Activated CD4-positive, alpha-beta T cell treated with anti-CD3 and anti-CD28 coated beads, Interleukin-2, amount 50 U/mL, for 1 hour (primary cell): ENCODE results near the gene FGF12.

Experiments used
- DNase-seq: peaks from one replicate; pipeline ENCODE4 v3.0.0-alpha.2; 2020

Gene FGF12

DNA sequence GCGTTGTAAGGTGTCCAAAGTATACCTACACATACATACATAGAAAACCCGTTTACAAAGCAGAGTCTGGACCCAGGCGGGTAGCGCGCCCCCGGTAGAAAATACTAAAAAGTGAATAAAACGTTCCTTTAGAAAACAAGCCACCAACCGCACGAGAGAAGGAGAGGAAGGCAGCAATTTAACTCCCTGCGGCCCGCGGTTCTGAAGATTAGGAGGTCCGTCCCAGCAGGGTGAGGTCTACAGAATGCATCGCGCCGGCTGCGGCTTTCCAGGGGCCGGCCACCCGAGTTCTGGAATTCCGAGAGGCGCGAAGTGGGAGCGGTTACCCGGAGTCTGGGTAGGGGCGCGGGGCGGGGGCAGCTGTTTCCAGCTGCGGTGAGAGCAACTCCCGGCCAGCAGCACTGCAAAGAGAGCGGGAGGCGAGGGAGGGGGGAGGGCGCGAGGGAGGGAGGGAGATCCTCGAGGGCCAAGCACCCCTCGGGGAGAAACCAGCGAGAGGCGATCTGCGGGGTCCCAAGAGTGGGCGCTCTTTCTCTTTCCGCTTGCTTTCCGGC, 318.6 kb downstream of the FGF12 start:
- DNase-seq: no peak

DNA sequence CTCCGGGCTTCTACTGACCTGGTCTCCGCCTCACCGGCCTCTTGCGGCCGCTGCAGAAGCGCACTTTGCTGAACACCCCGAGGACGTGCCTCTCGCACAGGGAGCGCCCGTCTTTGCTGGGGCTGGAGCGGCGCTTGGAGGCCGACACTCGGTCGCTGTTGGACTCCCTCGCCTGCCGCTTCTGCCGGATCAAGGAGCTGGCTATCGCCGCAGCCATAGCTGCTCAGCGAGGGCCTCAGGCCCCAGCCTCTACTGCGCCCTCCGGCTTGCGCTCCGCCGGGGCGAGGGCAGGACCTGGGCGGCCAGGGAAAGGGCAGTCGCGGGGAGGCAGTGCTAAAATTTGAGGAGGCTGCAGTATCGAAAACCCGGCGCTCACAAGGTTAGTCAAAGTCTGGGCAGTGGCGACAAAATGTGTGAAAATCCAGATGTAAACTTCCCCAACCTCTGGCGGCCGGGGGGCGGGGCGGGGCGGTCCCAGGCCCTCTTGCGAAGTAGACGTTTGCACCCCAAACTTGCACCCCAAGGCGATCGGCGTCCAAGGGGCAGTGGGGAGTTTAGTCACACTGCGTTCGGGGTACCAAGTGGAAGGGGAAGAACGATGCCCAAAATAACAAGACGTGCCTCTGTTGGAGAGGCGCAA, 319.2 kb downstream of the FGF12 start:
- DNase-seq: no peak

DNA sequence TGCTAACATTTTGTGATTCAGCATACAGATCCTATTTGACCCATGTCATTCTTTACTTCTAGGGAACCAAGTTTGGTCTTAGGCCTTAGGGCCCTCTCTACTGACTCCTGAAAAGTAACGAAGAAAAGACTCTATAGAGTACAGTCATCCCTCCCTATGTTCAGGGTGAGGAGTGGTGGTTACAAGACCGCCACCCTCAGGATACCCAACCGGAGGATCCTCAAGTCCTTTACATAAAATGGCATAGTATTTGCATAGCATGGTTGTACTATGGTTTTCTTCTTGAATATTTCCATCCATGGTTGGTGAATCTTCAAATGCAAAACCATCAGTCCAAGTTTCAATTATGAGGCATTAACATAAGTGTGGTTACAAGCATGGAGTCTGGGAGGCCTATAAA, 327.6 kb downstream of the FGF12 start:
- no peak for DNase-seq

DNA sequence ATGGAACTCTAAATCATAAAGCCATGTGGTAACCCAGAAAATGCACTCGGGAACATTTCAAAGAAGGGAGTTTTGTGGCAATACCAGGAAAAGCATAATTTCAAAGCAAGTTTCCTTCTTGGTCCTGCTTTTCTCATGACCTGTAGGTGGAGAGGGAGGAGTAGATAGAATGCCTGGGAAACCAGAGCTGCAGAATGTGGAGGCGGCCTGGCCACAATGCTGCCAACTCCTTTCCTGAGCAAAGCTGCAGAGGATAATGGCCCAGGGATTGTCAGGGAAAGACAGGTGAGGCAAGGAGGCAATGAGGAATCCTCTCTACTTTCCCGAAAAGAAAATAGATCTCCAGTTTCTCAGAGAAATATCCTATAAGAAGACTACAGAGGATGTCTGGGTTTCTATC, 330.3 kb downstream of the FGF12 start:
- DNase-seq: no peak

DNA sequence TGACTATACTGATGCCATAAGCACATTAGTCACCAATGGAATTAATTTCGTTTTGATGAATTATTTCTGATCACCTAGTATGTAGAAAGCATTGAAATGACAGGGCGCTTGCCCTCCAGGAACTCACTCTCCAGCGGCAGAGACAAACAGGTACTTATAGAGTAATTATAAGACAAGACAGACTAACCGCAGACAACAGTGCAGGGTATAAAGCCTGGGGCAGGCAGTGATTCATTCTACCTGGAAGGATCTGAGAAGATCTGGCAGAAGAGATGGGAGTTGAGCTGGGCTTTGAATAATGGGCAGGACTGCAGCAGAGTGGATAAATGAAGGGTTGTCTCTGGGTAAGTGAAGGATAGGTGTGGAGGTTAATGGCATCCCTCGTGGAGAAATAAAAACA, 331.8 kb downstream of the FGF12 start:
- no peak for DNase-seq

DNA sequence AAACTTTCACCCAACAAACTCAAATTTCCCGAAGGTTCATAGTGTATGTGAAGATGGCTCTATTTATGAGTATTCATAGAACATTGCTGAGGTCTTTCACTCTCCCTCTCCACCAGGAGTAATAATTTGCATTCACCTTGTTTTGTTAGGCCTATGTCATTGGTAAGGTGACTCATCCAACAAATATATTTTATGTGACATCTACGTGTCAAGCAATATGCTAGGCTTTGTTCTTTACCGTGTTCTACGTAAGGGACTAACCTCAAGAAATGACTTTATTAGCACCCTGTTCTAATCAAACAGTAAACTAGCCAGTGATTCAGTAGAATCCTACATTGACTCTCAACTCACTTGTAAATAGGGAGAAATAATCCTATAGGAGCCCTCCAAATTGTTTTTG, 334.4 kb downstream of the FGF12 start:
- no peak for DNase-seq

DNA sequence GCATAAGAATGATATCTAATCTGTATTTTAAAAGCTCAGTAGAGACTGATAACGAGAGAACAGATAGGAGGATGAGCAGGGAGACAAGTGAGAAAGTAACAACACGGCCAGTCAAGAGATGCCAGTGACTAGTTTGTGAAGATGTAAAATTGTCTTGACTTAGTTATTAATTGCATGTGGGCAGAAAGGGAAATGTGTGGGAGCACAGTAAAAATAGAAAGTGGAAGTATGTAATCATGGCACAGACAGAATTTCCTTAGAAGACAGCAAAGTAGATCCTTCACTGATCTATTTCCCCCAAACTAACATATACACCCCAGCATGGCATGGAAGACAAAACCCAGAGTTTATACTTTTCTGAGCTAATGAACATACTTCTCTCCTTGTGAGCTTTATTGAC, 344.5 kb downstream of the FGF12 start:
- no peak for DNase-seq

DNA sequence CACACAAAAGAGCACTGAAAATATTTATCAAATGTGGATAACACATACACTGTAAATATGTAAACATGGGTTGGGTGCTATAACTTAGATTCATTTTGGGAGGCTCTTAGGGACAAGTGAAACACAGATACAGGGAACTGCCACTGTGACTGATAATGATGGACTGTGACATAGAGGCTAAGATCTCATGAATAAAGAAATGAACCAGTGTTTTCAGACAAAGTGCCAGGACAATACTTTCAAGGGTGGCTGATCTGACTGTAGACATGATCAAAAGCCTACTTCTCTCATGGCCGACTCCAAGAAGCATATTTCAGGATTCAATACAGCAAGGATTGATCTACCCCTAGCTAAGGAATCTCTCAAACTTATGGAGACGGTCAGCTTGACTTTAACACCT, 353.8 kb downstream of the FGF12 start:
- DNase-seq: no peak

DNA sequence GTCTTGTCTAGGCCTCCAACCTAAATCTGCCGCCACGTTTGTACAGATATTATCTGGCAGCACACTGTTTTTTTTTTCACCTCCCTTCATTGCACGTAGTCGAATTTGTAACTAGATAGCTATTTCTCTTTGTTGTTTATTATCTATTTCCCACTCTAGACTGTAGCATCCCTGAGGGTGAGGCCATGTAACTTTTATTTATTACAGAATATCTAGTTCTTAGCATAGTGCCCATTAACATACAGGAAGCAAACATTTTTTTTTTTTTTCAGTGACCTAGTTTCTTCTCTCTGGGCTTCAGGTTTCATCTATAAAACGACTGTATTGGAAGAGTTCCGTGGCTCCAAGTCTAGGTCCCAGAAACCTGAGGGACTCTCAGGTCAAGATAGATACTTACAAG, 354.3 kb downstream of the FGF12 start:
- no peak for DNase-seq

DNA sequence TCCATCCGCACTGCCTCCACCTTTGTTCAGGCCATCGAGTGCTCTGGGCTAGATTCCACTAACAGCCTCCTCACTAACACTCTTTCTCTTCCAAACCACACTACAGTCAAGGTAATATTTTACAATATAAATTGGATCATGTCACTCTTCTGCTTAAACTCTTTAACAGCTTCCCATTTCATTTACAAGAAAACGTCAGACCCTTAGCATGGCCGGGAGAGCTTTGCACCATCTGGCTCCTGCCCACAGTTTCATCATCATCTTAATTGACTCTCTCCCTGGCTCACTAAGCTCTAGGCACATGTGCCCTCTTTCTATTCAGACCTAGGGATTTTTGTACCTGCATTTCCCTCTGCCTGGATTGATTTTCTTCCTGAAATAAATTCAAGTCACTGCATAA, 354.7 kb downstream of the FGF12 start:
- DNase-seq: no peak

DNA sequence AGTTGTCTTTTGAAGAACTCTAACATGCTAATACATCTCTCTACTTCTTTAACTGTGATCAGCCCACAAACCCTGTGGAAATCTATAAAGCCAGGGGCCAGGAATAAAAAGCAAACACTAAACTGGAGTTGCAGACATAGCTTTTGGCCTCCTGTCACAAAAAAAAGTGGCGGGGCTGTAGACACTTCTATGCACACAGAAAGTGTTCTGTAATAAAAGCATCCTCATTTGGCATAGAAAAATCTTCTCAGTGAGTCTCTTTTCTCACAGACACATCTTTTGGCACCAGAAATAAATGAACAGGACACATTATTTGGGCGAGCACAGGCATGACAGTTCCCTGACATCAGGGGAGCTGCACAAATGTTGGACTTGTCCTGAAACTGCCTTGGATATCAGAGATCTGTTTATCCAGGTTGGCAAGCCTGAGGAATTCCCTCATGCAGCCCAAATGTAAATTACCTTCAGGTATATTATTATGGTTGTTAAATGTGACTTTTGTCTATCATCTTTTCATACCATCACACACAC, 355.4 kb downstream of the FGF12 start:
- no peak for DNase-seq

DNA sequence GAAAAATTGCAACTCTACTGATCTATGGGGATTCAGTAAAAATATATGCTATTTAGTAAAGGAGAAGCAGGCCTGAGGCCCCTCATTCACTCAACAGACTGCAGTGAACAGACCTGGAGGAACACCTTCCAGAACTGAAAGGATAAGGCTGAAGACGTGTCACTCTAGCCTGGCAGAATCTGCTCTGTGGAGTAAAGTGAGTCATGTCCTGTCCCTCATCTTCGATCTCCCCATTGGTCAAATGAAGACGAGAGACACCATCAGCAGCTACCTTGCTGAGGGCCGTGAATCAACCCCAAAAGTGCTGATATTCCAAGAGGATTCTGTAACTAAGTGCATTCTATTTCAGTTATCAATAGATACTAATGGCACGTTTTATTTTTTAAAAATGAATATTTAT, 359.7 kb downstream of the FGF12 start:
- DNase-seq: no peak

DNA sequence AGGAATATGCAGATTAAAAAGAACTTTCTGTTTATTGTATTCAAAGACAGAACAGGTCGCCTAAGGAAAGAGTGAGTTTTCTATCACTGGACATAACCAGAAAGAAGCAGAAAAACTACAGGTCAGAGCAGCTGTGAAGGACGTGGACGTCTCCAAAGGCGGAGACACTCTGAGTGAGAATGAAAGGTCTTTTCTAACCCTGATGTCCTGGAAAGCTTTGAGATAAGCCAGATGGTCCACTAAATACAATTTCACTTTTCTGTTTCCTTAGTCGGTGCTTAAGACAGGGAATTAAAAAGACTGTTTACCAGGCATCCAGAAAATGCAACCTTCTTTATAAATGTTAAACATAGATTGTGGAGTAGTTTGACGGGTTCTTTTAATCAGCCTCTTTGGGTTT, 360.4 kb downstream of the FGF12 start:
- DNase-seq: no peak

DNA sequence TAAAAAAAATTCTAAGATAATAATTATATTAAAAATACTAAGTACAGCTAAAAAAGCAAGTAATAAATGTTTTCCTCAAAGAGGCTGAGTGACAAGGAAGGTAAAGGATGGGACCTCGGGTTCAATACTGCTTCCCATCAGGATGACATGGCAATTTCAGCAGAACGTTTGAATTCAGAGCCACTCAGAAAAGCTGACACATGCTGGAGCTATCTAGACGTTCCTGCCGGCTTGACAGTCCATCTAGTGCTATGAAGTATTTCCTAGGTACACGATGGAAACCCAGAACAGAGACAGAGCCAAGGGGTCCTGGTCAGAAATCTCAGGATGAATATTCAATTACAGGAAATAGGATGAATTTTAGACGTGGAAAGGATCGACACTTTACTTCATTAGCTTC, 361.8 kb downstream of the FGF12 start:
- DNase-seq: no peak

DNA sequence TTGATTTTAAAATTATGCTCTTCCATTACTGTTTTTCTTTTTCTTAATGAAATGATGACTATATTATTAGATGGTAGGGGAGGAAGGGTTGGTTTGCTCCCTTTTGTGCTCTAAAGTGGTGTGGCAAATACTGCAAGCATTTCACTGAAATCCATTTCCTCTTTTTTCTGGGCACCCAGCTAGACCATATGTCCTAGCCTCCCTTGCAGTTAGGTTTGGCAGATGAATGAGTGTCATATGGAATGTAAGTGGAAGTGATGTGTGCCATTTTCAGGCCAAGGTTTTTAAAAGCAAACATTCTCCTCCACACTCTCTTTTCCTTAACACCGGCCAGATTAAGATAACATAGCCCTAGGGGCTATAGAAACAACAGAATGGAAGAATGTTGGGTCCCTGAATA, 363.0 kb downstream of the FGF12 start:
- no peak for DNase-seq

DNA sequence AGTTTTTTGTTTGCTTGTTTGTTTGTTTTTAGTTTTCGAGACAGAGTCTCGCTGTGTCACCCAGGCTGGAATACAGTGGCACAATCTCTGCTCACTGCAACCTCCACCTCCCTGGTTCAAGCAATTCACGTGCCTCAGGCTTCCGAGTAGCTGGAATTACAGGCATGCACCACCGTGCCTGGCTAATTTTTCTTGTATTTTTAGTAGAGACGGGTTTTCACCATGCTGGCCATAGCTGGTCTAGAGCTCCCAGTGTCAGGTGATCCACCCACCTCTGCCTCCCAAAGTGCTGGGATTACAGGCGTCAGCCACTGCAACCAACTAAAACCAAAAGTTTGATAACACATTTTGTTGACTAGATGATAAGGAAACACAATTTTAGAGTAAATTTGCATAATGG, 372.7 kb downstream of the FGF12 start:
- DNase-seq: no peak

DNA sequence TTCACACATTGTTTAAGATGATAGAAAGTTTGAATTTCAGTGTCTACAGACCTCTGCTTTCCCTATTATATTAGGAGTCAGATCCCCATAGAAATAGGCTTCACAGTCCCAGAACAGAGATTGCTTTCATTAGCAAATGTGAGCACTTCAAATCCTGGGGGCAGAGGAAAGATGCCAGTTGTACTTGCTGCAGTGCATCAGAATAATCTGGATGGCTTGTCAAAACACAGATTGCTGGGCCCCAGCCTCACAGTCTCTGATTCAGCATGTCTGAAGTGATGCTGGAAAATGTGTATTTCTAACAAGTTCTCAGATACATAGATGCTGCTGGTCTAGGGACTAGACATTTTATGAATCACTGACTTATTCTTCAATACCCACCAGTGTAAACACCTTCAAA, 375.2 kb downstream of the FGF12 start:
- no peak for DNase-seq

DNA sequence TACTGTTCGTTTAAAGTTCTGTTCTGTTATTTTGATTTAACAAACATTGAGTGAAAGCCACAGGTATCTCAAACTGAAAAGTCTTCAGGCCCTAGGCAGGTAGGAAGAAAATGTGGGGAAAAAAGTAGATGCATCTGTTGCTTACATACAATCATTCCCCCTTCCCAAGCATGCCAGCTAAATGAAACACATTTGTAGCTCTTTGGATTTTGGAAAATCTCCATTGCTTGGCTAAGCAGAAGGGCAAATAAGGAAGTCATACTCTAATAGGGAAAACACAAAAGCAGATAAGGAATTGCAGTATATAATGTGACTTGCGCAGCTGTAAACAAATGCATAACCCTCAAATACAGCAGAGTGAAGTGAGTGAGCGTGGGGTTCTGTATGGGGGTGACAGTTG, 375.9 kb downstream of the FGF12 start:
- no peak for DNase-seq

DNA sequence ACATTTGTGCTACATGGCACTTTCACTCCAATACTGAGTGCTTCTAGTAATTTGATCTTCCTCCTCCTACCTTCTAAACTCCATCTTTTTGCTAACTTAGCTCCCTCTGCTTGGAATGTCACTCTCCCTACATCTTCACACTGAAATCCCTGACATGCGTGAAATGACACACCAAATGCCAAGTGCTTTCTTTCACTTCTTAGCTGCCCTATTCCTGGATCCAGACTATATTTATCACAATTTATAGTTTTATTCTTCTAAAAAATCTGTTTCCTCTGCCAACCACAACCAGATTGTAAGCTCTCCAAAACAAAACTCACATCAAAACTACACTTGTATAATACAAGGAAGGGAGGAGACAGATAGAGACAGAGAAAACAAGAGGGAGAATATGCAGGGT, 387.3 kb downstream of the FGF12 start:
- DNase-seq: no peak

DNA sequence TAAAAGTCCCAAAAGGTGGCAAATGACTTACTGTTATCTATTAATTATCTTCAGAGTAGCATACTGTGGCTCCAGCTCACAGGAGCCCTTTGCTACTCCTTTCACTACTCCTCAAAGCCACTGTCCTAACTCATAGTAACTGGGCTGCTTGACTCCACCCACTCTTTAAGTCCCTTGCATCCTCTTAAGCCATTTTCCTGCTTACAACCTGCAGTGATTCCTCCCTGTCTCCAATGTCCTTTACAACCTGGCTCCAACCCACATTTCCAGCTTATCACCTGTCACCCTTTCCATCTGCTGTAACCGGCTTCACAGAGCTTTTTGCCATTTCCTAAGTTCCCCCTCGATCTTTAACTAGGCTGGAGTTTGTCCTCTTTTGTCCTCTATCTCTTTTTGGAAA, 388.1 kb downstream of the FGF12 start:
- DNase-seq: no peak

DNA sequence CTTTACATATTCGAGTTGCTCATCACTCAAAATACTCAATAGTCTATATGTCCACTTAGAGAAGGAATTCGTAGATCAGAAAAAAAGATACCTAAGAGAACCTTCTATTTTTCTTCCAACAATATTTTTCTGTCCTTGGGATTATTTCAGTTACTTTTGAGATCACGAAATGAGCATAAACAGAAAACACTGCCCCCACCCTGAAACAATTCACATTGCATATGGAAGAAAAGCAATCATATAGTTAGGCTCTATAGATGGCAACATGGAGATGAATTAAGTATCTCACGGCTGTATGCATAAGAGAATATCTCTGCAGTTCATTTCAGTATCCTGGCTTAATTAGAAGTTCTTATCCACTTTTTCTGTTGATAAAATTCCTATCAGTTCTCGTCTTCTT, 391.1 kb downstream of the FGF12 start:
- DNase-seq: no peak

DNA sequence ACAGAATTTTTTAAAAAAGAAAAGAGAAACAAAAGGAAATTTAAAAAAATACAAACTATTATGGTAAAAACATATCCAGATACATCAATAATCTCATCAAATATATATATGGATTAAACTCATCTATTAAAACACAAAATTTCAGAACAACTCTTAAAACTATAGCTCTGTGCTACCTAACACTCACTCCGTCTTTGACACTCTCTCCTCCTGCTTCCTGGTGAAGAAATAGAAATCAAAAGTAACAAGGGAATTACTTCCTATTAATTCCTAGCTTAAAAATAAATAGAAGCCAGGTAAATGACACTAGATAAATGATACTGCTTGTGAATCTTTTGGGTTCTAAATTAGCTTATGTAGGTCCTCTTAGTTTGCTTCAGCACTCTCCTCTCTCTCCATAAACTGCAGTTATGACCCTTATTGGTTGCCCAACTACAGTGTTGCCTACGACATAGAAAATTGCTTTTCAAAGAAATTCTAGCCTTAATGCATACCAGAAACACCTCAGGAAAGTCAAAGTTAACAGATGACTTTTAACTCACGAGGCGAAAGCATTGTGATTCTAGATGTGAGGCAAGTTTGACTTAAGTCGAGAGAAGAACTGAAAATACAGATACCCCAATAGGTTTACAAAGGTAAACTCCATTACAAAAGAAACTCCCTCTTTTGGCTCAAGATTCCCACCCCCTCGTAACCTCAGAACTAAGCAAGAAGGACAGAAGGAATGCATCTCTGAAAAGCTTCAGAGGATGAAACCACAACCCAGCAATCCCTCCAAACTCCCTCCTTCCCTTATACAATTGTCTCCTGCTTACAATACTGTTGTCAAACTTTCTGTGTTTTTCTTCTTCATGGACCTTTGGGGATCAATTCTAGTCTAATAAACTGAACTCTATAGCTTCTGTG, 394.7 kb downstream of the FGF12 start:
- no peak for DNase-seq

DNA sequence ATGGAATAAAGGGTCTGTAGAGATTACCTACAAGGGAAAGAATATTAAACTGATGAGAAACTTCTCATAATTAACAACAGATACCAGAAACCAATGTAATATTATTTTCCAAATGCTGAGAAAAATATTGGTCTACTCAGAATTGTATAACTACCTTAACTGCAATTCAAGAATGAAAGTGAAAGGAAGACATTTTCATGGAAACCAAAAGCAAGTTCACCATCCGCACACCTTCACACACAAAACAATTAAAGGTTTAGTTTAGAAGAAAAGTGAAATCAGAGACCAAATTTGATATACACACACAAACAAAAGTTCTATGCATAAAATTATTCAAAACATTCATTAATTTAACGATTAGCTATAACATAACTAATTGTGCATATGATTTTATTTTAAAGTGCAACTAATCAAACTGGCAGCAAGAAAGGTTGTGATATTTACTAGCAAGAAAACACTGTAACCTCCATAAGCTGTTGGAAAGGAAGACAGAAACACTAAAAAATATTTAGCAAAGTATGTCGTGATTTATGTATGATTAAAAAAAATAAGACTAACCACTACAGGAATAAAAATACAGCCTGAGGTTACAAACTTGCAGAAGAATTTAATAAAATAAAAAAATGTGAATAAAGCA, 395.5 kb downstream of the FGF12 start:
- DNase-seq: no peak

DNA sequence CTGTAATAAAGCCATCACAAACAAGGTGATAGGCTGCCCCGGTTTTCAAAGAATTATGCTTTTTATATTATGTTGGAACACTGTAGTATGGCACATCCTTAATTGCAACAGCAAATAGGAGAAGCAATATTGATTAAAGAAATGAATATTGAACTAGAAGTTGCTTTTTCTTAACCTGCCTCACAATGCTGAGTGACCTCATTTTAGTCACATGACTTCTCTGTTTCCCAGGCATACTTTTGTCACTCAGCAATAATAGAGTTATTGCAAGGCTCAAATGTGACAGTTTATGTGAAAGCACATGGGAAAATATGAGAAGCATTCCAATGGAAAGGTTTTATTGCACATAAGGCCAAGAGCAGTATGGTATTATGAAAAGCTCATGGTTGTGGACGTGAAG, 400.7 kb downstream of the FGF12 start:
- no peak for DNase-seq
